HEK293T (cell line): Measurements from ENCODE around the gene MYBPC3.

Experiments used
- CTBP1 ChIP-seq: fragments of 450-650 bp; IDR thresholded peaks from 2 replicates; pipeline ENCODE4 v1.6.1; 2016; ENCODE audit warnings: borderline replicate concordance
- FOXK2 ChIP-seq: fragments of 450-650 bp; IDR thresholded peaks from 2 replicates; pipeline ENCODE4 v1.6.1; 2016; ENCODE audit warnings: mild to moderate bottlenecking
- LEF1 ChIP-seq: fragments of 450-650 bp; IDR thresholded peaks from 2 replicates; pipeline ENCODE4 v1.6.1; 2017; ENCODE audit warnings: mild to moderate bottlenecking, borderline replicate concordance
- NFRKB ChIP-seq: fragments of 450-650 bp; IDR thresholded peaks from 2 replicates; pipeline ENCODE4 v1.6.1; 2016; ENCODE audit warnings: mild to moderate bottlenecking, moderate library complexity
- SP1 ChIP-seq: fragments of 450-650 bp; IDR thresholded peaks from 2 replicates; pipeline ENCODE4 v1.6.1; 2017
- SUZ12 ChIP-seq: fragments of 450-650 bp; IDR thresholded peaks from 2 replicates; pipeline ENCODE4 v1.6.1; 2016; ENCODE audit warnings: mild to moderate bottlenecking
- ZNF384 ChIP-seq: fragments of 450-650 bp; IDR thresholded peaks from 2 replicates; pipeline ENCODE4 v1.6.1; 2016

DNA sequence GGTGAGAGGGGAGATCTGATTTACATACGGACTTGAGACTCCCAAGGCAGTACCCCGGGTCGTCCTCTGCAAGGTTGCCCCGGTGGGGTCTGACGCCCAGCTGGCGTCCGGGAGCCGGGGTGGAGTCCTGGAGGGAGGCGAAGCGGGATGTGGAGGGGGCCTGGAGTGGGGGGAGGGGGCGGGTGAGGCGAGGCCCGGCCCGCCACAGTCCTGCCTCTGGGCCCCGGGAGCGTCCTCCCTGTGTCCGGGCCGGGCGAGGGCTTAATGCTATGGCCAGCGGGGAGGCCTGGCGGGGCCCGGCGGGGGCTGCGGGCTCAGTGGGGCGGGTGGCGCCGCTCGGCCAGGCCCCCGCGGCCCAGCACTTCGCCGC lies 2.4 kb upstream of the MYBPC3 start:
- TF ChIP-seq SP1 (no peak), FOXK2 (no peak), SUZ12 (no peak), NFRKB (no peak), CTBP1 (no peak), LEF1 (no peak), ZNF384 (no peak)
